GM19328 (cell line): ENCODE results near the gene ZNF598.
"Not testable (repeated sequence)": the region's sequence is repeated elsewhere in the genome, so short reads cannot be mapped to it uniquely, and the experiment has no call there.

Experiments used
- ATAC-seq: cut with Tn5 transposase; IDR thresholded peaks from one replicate; pipeline ENCODE4 v1.9.1; 2021; ENCODE audit warnings: mild to moderate bottlenecking, moderate library complexity; ENCODE audit not compliant: unreplicated experiment

Gene ZNF598

DNA sequence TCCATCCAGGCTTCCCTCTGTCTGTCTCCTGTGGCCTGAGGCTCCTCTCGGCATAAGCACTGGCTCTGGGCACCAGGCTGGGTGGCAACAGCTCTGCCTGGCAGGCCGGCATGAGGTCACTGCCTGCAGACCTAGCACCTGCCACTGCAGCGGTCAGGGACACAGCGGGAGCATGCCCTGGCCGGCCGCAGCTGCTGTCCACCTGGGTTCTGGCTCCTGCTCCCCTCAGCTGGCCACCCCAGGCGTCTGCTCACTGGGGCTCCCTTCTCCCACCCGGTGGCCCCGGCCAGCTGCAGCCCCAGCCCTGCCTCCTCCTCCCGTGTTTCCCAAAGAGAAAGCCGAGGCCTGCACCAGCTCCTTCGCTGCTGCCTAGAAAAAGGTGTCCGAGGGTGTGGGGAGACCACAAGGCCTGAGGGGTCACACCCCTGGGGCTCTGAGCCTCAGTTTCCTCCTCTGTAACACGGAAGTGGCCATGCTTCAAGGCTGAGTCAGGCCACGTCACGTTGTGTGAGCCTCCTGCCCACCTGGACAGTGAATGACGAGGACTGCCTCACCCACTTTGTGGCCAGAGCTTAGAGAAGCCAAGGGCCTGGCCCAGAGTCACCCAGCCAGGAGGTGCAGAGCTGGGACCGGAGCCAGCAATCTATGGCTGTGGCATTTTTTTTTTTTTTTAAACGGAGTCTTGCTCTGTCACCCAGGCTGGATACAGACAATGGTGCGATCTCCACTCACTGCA lies 31.3 kb upstream of the ZNF598 start:
- no peak for ATAC-seq

DNA sequence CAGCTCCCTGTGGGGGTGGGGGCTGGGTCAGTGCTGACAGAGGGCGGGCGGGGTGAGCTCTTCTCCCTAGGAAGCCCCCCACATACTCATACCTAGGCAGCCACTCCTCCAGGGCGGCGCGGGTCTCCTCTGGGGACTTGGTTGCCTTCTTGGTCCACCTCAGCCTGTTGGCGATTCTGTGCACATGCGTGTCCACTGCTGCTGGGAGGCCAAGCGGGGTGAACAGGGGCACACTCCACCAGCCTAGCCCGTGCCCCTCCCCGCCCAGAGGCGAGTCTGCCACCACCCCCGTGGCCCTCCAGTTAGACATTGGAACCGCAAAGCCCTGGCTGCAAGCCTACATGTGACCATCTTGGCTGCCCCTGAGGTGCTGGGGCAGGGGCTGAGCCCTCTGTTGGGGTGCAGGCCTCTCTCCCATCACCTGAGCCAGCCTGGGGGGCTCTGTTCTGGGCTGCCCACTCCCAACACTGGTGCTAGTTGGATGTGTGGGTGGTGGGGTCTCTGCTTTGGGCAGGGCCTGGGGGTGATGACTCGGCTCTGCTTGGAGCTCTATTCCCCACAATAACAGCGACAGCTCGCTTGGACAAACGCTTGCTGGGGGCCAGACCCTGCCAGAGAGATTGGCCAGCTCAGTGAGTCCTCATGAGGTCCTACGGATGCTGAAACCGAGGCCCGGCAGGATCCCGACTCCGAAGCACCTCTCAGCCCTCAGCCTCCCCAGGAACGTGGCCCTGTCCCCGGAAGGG lies 30.6 kb upstream of the ZNF598 start:
- no peak for ATAC-seq

DNA sequence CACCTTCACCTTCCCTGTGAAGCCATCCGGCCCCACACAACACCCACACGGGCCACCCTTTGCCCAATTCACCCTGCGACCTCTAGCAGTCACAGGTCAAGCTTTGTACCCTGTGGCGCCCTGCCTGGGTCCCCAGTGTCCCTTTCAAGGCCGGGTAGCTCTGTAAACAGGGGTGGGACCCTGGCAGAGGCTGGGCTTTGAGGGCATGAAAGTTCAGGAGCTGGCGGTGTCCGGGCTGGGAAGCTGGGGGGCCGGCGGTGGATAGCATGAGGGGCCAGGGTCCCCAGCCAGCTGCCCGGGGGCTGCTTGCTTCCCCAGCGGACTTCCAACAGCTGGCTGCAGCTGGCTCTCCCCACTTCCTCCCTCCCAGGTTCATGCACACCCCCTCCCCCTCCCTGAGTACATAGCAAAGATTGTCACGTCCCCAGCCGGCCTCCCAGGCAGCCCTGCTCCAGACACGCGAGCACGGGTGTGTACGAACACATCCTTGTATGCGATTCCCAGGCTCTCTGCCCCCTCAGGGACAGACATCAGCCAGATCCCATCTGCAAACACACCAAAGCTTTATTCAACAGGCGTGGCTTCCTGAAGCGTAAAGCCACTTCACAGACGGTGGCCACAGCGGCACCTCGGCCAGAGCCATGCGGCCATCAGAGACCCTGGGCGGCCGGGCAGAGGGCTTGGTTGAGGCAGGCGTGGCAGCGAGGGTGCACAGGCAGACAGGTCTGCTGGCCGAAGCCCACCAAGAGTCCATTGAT lies 29.8 kb upstream of the ZNF598 start:
- ATAC-seq, result no peak

DNA sequence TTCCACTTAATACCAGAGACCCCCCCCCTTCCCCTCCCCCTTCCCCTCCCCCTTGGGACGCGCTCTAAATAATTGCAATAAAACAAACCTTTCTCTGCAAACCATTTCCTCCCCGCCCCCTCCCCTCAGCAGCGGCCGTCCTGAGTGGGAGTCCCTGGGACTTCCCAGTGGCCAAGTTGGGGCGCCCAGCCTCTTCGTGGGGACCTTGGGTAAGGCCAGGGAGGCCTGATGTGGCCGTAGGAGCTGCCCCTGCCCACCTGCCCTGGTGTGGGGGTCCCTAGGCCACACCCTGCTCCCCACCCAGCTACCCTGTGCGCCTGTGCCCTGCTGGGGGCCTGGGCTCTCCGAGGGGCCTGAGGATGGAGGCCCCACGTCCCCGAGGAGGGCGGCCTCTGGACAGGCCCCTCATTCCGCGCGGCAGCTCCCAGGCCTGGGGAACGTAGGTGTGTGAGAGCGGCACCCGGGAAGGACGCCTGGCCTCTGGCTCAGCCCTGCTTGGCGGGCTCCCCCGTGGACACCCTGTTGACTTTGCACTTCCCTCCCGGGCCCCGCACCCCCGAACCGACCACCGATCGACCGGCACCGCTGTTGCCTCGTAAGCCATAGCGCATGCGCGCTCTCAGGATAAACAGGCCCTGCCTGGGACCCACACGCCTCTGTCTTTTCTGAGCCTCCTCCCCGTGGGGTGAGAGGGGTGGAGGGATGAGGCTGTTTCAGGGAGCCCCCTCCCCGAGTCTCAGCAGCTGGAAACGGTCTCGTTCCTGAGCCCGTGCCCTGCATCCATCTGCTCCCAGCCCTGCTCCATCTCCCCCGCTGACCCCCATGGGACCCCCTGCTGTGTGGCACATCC lies 29.0 kb upstream of the ZNF598 start:
- ATAC-seq, result no peak

DNA sequence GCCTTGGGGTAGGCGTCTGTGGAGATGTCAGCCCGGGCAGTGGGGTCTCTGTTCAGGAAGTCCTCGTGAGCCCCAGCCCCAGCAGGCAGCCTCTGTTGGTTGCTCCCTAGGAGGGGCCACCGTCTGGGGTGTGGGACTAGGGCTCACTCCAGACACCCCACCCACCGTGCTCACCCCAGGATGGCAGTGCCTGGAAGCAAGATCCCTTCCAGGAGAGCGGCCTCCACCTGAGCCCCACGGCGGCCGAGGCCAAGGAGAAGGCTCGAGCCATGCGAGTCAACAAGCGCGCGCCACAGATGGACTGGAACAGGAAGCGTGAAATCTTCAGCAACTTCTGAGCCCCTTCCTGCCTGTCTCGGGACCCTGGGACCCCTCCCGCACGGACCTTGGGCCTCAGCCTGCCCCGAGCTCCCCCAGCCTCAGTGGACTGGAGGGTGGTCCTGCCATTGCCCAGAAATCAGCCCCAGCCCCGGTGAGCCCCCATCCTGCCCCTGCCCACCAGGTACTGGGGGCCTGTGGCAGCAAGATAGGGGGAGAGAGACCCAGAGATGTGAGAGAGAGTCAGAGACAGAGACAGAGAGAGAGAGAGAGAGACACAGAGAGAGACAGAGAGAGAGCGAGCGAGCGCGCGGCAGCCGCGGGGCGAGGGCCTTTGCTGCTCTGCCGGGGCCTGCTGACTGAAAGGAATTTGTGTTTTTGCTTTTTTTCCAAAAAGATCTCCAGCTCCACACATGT lies 28.2 kb upstream of the ZNF598 start:
- ATAC-seq, result no peak

DNA sequence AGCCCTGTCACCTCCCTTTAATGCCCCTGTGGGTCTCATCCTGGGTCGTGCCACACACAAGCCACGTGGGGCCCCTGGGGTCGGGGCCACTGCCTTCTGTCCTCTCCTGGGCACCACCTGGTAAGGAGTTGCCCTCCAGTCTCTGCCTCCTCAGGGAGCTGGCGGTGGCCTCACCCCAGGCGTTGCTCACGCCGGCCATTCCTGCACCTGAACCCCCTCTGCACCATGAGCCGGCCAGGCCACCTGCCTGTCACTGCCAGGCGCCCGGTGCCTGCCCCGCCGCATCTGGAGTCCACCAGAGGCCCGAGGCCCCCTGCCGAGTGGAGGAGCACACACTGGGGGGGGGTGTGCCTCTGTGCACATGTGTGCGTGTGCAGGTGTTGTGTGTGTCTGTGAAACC lies 27.5 kb upstream of the ZNF598 start:
- ATAC-seq, result no peak

DNA sequence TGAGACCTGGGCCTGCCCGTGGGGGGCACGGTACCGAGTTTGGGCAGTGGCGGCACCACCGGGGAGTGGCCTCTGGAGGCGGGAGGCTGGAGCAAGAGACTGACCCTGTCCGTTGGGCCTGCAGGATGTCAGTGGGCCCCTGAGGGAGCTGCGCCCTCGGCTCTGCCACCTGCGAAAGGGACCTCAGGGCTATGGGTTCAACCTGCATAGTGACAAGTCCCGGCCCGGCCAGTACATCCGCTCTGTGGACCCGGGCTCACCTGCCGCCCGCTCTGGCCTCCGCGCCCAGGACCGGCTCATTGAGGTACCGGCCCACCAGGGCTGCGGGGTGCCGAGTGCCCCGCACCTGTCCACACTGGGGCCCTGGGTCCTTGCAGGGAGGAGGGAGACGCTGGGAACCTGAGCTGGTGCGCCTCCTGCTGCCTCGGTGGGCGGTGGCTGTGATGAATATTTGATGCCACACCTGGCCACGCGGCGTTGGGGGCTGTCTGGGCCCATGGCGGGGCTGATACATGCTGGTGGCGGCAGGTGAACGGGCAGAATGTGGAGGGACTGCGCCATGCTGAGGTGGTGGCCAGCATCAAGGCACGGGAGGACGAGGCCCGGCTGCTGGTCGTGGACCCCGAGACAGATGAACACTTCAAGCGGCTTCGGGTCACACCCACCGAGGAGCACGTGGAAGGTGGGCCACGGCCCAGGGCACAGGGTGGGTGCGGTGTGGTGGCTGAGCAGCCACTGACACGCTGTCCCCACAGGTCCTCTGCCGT lies 26.8 kb upstream of the ZNF598 start:
- ATAC-seq, result no peak

DNA sequence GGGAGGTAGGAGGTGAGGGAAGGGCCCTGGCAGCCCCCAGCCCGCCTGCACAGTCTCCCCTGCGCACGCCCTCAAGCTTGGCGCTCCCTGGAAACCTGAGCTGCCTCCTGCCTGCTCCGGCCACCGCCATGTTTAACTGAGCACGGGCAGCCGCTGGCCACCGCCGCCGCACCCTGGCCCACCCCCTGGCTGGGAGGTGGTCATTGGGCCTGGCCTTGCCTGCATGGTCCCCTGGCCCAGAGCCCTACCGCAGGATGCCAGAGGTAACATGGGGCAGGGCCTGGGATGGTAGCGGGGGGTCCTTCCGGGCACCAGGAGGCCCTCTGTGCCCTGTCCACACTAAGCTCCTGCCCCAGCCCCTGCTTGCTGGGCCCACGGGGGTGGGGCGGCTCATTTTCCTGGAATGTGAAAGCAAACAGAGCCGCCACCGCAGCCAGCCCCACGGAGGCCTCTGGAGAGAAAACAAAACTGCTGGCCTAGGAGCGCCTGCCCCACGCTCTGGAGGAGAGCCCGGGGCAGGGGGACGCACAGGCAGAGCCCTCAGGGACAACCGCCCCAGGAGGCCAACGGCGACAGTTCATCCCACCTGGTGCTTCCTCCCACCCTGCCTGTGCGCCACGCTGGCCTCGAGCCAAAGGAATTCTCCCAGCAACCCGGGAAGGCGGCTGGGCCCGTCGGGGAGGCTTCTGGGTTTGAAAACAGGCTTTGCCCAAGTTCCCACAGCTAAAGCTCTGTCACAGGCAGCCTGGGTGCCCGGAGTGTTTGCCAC lies 26.0 kb upstream of the ZNF598 start:
- no peak for ATAC-seq

DNA sequence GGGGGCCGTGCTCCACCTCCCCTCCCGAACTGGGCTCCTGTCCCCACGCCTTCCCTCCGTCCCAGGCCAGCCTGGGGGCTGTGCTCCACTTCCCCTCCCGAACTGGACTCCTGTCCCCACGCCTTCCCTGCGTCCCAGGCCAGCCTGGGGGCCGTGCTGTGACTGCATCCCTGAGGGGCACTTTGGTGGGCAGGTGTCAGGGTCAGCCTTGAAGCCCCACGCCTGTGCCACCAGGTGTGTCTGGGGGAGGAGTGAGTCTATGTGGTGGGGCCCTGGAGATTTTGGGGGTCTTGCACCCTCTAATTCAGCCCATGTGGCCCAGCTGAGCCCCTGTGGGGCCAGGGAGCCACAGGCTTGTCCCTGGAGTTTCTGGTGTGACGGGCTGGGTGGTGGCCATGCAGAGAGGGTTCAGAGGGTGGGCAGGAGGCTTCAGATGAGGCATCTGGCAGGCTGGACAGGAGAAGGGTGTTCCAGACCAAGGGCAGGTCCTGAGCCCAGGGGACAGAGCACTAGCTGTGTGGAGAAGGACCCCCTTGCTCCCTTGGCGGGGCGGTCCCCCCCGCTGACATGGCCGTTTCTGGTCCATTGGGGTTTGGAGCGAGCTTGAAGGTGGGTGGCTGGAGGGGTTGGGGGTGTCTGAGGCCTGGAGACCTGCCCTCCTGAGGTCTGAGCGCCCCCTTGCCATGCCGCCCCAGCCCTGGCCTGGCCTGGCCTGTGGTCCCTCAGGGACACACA lies 25.2 kb upstream of the ZNF598 start:
- ATAC-seq, result no peak

DNA sequence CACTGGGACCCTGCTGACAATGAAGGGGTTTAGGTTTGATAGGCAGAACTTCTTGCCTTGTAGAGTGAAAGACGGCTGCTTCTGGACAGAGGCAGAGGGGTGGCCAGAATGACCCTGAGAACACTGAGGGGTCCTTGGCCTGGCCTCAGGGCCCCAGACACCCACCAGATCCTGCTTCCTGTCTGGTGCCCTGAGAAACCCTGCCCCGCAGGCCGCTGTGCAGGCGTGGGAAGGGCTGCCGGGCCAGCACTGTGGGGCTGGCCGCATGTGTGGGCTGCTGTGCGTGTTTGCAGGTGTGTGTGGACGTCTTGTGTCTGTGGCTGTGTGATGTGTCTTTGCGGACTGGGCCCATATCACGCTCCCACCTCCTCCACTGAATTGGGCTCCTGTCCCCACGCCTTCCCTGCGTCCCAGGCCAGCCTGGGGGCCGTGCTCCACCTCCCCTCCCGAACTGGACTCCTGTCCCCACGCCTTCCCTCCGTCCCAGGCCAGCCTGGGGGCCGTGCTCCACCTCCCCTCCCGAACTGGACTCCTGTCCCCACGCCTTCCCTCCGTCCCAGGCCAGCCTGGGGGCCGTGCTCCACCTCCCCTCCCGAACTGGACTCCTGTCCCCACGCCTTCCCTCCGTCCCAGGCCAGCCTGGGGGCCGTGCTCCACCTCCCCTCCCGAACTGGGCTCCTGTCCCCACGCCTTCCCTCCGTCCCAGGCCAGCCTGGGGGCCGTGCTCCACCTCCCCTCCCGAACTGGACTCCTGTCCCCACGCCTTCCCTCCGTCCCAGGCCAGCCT lies 24.5 kb upstream of the ZNF598 start:
- ATAC-seq, result not testable (repeated sequence)

DNA sequence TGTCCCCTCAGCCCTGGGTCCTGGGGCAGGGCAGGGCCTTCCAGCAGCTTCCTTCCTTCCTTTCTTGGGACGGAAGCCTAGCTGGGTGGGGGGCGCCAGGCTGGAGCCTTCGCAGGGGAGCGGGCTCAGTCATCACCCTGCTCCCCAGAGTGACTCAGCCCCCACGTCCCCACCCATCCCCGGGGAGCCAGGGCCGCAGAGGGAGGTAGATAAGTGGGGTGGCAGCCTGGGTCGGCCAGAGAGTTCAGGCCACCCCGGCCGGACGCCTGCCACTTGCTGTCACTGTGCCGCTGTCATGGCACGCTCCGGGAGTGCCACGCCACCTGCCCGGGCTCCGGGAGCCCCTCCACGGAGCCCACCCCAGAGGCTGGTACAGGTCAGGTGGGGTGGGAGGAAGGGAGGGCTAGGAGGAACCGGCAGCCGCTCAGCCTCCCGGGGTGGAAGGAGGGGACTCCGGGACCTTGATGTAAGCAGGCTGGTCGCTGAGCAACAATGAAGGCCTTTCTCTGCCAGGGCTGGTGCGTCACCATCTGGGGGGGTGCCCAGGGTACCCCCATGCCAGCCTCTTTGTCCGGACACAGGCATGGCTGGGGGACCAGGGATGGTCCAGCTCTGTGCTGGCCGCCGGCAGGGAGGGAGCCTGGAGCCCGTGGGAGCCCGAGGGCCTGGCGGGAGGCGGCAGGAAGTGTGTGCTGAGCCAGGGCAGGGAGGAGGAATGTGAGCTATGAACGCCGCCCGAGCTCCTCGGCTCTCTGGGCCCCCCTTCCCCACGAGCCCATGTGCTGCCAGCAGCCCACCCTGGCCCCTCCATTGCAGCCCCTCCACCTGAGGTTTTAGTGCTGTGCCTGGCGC lies 23.7 kb upstream of the ZNF598 start:
- no peak for ATAC-seq

DNA sequence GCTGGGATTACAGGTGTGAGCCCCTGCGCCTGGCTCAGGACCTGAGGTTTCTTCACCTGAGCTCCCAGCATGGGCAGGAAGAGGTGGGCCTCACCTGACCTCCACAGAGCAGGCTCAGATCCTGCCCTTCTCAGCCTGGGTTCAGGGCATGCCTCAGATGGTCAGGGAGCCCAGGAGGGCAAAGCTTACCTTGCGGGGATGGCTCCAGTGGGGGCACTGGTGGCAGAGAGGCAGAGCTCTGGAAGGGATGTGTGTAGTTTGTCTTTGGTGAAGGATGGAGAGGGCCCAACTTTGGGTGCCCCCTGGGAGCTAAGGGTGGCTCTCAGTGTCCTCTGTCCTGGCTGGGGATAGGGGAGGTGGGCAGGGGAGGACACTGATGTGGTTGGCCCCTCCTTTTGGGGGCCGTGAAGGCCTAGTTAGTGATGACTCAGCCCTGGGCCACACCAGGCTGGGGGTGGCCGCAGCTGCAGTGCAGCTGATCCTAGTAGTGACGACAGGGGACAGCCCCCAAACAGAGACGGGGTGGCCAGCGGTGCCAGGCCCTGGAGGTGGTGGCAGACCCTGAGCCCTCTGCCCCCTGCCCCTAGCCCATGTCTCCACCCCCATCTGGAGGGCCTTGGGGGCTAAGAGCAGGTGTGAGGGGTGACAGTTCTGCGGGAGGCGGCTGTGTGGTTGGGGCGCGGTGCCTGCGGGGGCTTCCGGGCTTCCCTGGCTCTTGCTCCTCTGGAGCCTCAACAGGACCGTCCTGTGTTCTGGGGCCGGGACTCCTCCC lies 22.9 kb upstream of the ZNF598 start:
- ATAC-seq, result no peak

DNA sequence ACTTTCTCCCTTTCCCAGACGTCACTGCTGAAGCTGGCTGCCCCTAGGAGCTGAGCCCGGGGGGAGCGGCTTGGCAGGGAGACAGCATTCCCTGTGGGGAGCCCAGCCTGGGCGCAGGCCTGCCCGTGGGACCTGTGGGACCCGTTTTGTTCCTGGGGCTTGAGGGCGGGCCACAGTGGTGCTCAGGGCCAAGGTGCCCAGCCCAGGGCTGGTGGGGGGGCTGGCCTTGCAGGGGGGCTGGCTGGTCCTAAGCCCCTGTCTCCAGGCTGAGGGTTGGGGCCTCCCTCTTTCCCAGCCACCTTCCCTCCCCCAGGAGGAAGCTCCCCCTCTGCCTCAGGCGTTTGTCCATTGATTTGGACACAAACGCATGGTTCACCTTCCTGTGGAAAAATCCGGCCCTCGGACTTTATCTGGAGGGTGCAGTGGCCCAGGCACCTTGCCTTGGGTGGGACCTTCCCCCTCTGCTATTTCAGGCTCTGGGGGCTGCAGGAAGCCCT lies 21.5 kb upstream of the ZNF598 start:
- ATAC-seq, result no peak

DNA sequence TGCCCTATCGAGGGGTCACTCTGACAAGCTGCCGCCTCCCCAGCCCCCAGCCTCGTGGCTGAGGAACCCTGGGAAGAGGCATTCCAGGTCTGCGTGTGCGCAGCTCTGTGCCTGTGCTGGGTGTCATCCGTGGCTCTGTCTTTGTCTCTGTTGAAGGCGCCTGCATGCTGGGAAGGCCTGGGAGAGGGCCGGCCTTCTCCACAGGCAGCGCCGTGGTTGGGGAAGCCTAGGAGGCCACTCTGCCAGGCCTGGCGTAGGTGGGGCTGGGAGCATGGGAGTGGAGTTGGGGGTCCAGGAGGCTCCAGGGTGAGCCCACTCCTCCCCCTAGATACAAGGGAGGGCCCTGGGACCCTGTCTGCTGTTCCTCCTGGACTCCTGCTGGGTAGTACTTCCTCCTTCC lies 20.4 kb upstream of the ZNF598 start:
- no peak for ATAC-seq

DNA sequence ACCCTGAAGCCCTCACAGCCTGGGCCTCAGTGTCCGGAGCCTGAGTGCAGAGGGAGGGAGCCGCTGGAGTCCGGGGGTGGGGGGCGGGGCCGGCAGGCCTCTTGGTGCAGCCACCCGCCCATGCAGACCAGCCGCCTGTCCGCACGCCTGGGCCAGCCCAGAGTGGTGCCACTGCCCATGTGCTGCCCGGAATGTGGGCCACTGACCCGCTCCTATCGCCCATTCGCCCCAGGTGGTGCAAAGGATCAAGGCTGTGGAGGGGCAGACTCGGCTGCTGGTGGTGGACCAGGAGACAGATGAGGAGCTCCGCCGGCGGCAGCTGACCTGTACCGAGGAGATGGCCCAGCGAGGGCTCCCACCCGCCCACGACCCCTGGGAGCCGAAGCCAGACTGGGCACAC lies 19.7 kb upstream of the ZNF598 start:
- ATAC-seq, result no peak
